ENCODE results near the gene BTBD19. TPM values are rescaled to one million over a fixed set of nuclear protein-coding genes. Genes with fewer than 3 reads are reported as not detected.

The BTBD19 gene
- total and polyA plus RNA-seq, 9 of the 15 experiments (the other 6 are each of a cell fraction or from before 2014, with no cell fraction given) = 0.22 to 2.0 (median 0.95) TPM

DNA sequence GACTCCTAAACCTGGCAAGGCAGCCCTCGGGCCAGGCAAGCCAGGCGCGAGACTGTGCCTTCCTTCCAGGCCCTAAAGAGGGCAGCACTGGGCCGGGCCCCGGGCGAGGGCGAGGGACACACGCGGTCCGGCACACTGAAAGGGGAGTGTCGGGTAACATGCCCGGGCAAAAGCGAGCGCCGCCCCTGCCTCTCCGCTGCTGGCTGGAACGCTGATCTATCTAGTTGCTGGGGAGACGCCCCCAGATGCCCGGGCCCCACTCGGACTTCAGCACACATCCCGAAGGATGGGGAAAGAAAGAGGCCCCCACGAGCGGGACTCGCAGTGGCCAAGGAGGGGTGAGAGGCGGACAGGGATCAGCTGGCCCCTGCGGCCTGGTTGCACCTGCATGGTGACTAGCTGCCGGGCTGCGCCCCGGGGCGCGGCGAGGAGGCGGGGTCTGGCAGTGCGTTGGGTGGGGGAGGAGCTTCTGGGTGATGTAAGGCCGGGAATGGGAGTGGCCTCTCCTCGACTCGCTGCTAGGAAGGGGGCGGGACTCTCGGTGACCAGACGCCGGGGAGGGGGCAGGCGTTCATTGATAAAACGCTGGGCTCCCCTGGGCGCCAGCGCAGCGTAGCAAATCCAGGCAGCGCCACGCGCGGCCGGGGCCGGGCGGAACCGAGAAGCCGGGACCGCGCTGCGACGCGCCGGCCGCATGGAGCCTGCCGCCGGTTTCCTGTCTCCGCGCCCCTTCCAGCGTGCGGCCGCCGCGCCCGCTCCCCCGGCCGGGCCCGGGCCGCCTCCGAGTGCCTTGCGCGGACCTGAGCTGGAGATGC, 8.3 kb upstream of the BTBD19 start, which contains the start of gene PLK3 (continued):
- TF ChIP-seq CBX2 (IDR thresholded peaks at IDR 0.05; ENCODE audit: insufficient read depth, low read length, poor library complexity, severe bottlenecking) (no peak), MEIS2 (IDR thresholded peaks at IDR 0.05; ENCODE audit: partially characterized antibody) (peak; percentile 17), TRIM24 (IDR thresholded peaks at IDR 0.05) (peak in 1 of 2 experiments; percentile 38; a peak in 1 of 4 replicates), CHD4 (IDR thresholded peaks at IDR 0.05; ENCODE audit: insufficient read depth, insufficient replicate concordance, low read depth, low read length, poor library complexity, severe bottlenecking) (no peak), BDP1 (IDR thresholded peaks at IDR 0.05; ENCODE audit: insufficient read depth, insufficient read length) (no peak), DIDO1 (tag; IDR thresholded peaks at IDR 0.05; ENCODE audit: low read depth) (no peak), XRCC3 (IDR thresholded peaks at IDR 0.05) (no peak)
- TF ChIP-seq, protein P1, sequence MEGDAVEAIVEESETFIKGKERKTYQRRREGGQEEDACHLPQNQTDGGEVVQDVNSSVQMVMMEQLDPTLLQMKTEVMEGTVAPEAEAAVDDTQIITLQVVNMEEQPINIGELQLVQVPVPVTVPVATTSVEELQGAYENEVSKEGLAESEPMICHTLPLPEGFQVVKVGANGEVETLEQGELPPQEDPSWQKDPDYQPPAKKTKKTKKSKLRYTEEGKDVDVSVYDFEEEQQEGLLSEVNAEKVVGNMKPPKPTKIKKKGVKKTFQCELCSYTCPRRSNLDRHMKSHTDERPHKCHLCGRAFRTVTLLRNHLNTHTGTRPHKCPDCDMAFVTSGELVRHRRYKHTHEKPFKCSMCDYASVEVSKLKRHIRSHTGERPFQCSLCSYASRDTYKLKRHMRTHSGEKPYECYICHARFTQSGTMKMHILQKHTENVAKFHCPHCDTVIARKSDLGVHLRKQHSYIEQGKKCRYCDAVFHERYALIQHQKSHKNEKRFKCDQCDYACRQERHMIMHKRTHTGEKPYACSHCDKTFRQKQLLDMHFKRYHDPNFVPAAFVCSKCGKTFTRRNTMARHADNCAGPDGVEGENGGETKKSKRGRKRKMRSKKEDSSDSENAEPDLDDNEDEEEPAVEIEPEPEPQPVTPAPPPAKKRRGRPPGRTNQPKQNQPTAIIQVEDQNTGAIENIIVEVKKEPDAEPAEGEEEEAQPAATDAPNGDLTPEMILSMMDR (IDR thresholded peaks at IDR 0.05 in 2 of 3, conservative IDR thresholded peaks at IDR 0.05 in 1 of 3; ENCODE audit: insufficient read depth in 2 of 3, low read depth in 1 of 3, low read length in 3 of 3) = peak; percentile 94 to 96 (median 95)
- TF ChIP-seq, protein P2, sequence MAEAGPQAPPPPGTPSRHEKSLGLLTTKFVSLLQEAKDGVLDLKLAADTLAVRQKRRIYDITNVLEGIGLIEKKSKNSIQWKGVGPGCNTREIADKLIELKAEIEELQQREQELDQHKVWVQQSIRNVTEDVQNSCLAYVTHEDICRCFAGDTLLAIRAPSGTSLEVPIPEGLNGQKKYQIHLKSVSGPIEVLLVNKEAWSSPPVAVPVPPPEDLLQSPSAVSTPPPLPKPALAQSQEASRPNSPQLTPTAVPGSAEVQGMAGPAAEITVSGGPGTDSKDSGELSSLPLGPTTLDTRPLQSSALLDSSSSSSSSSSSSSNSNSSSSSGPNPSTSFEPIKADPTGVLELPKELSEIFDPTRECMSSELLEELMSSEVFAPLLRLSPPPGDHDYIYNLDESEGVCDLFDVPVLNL (CRISPR knock-in tag; IDR thresholded peaks at IDR 0.05; ENCODE audit: low read depth) = no peak
- TF ChIP-seq, protein P3, sequence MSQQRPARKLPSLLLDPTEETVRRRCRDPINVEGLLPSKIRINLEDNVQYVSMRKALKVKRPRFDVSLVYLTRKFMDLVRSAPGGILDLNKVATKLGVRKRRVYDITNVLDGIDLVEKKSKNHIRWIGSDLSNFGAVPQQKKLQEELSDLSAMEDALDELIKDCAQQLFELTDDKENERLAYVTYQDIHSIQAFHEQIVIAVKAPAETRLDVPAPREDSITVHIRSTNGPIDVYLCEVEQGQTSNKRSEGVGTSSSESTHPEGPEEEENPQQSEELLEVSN (IDR thresholded peaks at IDR 0.05; ENCODE audit: borderline replicate concordance in 1 of 2, extremely low read depth in 1 of 2, insufficient read depth in 1 of 2, insufficient read length in 1 of 2, low read depth in 1 of 2, low read length in 1 of 2, poor library complexity in 1 of 2, severe bottlenecking in 1 of 2) = peak; percentile 90 to 93
- TF ChIP-seq, protein P4, sequence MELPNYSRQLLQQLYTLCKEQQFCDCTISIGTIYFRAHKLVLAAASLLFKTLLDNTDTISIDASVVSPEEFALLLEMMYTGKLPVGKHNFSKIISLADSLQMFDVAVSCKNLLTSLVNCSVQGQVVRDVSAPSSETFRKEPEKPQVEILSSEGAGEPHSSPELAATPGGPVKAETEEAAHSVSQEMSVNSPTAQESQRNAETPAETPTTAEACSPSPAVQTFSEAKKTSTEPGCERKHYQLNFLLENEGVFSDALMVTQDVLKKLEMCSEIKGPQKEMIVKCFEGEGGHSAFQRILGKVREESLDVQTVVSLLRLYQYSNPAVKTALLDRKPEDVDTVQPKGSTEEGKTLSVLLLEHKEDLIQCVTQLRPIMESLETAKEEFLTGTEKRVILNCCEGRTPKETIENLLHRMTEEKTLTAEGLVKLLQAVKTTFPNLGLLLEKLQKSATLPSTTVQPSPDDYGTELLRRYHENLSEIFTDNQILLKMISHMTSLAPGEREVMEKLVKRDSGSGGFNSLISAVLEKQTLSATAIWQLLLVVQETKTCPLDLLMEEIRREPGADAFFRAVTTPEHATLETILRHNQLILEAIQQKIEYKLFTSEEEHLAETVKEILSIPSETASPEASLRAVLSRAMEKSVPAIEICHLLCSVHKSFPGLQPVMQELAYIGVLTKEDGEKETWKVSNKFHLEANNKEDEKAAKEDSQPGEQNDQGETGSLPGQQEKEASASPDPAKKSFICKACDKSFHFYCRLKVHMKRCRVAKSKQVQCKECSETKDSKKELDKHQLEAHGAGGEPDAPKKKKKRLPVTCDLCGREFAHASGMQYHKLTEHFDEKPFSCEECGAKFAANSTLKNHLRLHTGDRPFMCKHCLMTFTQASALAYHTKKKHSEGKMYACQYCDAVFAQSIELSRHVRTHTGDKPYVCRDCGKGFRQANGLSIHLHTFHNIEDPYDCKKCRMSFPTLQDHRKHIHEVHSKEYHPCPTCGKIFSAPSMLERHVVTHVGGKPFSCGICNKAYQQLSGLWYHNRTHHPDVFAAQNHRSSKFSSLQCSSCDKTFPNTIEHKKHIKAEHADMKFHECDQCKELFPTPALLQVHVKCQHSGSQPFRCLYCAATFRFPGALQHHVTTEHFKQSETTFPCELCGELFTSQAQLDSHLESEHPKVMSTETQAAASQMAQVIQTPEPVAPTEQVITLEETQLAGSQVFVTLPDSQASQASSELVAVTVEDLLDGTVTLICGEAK (IDR thresholded peaks at IDR 0.05) = no peak
- TF ChIP-seq, protein P4 (CRISPR knock-in tag; IDR thresholded peaks at IDR 0.05) = no peak

Measured in K562 (cell line).